SH-SY5Y (cell line): ENCODE data around the gene ZNF24.
A peak's percentile ranks its signal among the peaks of the same experiment; 100 is the strongest.

Experiments
- GATA2 ChIP-seq: IDR thresholded peaks from 2 replicates; pipeline ENCODE4 v1.6.1; 2011; ENCODE audit warnings: mild to moderate bottlenecking, low read depth, low read length
- GATA3 ChIP-seq: IDR thresholded peaks from 2 replicates; pipeline ENCODE4 v1.6.1; 2011; ENCODE audit warnings: low read depth, mild to moderate bottlenecking, low read length, moderate library complexity

ZNF24 gene

GRCh38 chr18:35289727-35290093 lies 54.5 kb downstream of the ZNF24 start:
- TF ChIP-seq GATA3 (no peak), GATA2 (peak; percentile 37; the same call in 1 of the 2 replicates)

DNA sequence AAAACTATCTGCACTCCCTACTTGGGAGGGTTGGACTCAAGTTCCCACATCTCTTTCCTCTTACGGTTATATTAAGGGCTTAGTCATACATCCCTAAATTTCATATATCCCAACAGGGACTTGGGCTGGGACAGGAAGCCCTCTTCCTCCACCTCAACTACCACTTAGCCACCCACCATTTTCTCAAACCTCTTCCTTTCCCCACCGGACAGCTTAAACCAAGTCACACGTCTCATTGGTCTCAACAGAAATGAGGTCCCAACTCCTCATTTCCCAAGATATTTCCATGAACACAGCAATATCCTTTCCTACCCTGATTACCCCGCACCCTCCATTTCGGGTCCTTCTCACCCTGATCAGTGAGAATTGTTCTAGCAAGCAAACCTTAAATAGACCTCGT lies 54.9 kb downstream of the ZNF24 start:
- TF ChIP-seq GATA2 (no peak), GATA3 (no peak)

GRCh38 chr18:35284841-35285240 lies 59.4 kb downstream of the ZNF24 start:
- no peak for TF ChIP-seq GATA2
- no peak for TF ChIP-seq GATA3

DNA sequence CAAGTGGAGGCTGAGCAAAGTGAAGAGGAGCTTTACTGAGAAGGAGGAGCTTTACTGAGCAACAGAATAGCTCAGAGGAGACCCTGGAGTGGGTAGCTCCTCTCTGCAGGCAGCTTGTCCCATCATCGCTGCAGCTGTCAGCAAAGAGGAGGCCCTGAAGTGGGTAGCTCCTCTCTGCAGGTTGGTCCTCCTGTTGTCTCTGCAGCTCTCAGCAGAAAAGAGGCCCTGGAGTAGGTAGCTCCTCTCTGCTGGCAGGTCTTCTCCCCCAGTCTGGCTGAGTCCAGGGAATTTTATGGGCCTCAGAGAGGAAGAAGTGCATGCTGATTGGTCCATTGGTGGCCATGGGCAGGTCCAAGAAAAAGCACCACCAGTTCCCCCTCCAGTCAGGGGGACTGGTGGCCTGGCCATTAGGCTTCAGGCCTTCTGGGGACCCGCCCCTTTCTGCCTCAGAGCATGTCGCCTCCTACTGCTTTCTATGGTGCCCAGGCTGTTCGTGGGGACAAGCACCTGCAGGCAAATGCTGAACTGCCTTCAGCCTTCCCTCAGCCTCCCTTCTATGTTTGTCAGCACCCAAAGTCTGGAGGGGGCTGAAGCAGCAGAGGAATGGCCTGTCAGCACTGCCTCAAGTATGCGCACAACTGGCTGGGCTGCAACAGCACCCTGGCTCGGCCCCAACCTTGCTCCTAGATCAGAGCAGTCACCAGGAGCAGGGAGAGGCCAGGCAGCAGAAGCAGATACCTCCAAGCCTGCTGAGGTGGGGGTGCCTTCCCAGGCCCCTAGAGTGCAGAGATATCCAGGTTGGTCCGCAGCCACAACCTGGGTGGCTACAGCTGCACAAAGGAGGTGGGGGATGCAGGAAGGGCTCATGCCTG lies 60.1 kb downstream of the ZNF24 start:
- TF ChIP-seq GATA3 (no peak), GATA2 (no peak)

- TF ChIP-seq GATA3 (no peak), GATA2 (no peak)
These were observed 61.9 kb downstream of the ZNF24 start for GRCh38 chr18:35282353-35282752.
